Activated naive CD4-positive, alpha-beta T cell treated with anti-CD3 and anti-CD28 coated beads, Interleukin-2, amount 50 U/mL, for 72 hours (primary cell): ENCODE measurements around the gene SDHA. TPM values are rescaled to one million over a fixed set of nuclear protein-coding genes. Genes with fewer than 3 reads are reported as not detected.
A peak's percentile ranks its signal among the peaks of the same experiment; 100 is the strongest.
"Not testable (repeated sequence)": the region's sequence is repeated elsewhere in the genome, so short reads cannot be mapped to it uniquely, and the experiment has no call there.

Source experiments
- ATAC-seq, 2 donors: fragments of 150-1000 bp; cut with Tn5 transposase; 2 replicates each; pipeline ENCODE4 v1.10.0; 2021; ENCODE audit warnings: mild to moderate bottlenecking in 2 of 2, moderate library complexity in 2 of 2
- DNase-seq, 2 donors: peaks; one replicate each; pipeline ENCODE4 v3.0.0; 2021 to 2022; ENCODE audit warnings: low spot score in 2 of 2
- H3K27ac Mint-ChIP-seq, 2 donors: one replicate each; pipeline ENCODE4 v1.8.0; 2022; ENCODE audit warnings: mild to moderate bottlenecking in 2 of 2, mixed read lengths in 2 of 2
- H3K36me3 Mint-ChIP-seq, 2 donors: one replicate each; pipeline ENCODE4 v1.8.0; 2022; ENCODE audit warnings: mixed read lengths in 2 of 2
- H3K9me3 Mint-ChIP-seq, 2 donors: one replicate each; pipeline ENCODE4 v1.8.0; 2022; ENCODE audit warnings: mixed read lengths in 2 of 2
- total RNA-seq, 2 donors: library from RNA; stranded (reverse); gene quantifications; one replicate each; pipeline ENCODE4 v1.2.3, GENCODE V29; 2022

The SDHA gene
- total RNA-seq, 2 donors from 2014 or later: 156 to 198 TPM

DNA sequence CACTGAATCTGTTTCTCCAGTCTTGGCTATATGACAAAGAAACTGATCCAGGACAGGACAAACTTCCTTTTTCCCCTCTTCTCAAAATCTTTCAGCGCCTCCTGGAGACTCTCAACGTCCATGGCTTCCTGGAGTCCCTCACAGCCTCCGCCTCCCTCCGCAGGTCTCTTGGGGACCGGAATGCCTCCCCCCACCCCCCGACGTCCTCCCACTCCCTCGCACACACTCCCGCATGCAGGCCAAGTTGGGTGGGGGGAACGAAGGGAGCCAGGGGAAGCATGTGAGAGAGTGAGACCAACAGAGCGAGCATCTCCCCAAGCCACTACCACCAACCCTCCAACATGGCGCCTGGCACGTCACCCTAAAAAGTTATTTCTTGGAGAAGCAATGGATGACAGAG, 72.1 kb downstream of the SDHA start:
- peaks cover 31 to 34% of the 10 kb centered on the region in 2 donors for H3K36me3 Mint-ChIP-seq
- not testable (repeated sequence) for H3K27ac Mint-ChIP-seq, H3K9me3 Mint-ChIP-seq, DNase-seq, ATAC-seq

DNA sequence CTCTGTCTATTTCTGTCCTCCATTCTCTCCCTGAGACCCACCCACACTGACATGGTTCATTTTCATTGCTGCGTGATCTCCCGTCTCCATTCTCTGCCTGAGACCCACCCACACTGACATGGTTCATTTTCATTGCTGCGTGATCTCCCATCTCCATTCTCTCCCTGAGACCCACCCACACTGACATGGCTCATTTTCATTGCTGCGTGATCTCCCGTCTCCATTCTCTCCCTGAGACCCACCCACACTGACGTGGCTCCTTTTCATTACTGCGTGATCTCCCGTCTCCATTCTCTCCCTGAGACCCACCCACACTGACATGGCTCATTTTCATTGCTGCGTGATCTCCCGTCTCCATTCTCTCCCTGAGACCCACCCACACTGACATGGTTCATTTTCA, 73.2 kb downstream of the SDHA start:
- H3K27ac Mint-ChIP-seq: peak overlapping the region; percentile 25
- H3K36me3 Mint-ChIP-seq: peaks cover 19 to 22% of the 10 kb centered on the region in 2 donors
- not testable (repeated sequence) for H3K9me3 Mint-ChIP-seq, DNase-seq, ATAC-seq

- ATAC-seq, H3K9me3 Mint-ChIP-seq, H3K27ac Mint-ChIP-seq, DNase-seq: not testable (repeated sequence)
- H3K36me3 Mint-ChIP-seq: peaks cover 15 to 17% of the 10 kb centered on the region in 2 donors
These were observed 76.7 kb downstream of the SDHA start for GRCh38 chr5:294788-295187.

DNA sequence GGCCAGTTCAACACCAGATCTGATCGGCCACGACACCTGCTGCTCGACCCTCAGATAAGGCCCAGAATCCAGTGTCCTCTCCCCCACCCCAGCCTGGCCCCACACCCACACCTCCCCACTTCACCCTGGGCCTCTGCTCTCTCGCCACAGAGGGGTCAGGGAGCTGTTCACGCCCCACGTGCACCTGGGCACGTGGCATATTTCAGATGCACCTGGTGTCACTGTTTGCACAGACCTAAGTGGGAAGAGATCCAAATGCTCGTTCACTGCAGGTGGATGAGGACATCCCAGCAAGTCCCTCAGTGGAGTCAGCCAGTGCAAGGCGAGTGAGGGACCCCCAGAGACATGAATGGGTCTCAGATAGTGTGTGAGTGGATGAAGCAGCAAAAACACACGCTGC, 78.1 kb downstream of the SDHA start:
- H3K27ac Mint-ChIP-seq: not testable (repeated sequence)

GRCh38 chr5:296954-297353, 78.8 kb downstream of the SDHA start:
- Mint-ChIP-seq H3K27ac (peak overlapping the region in 1 of 2 donors; percentile 32), H3K36me3 (peaks cover 5 to 11% of the 10 kb centered on the region in 2 donors)
- ATAC-seq: peak; percentile 83 to 86
- DNase-seq, H3K9me3 Mint-ChIP-seq: not testable (repeated sequence)

More for the DNA sequence above, 78.1 kb downstream of the SDHA start:
- not testable (repeated sequence) for H3K9me3 Mint-ChIP-seq, ATAC-seq, DNase-seq
- peaks cover 11 to 12% of the 10 kb centered on the region in 2 donors for H3K36me3 Mint-ChIP-seq

- not testable (repeated sequence) for H3K36me3 Mint-ChIP-seq, H3K9me3 Mint-ChIP-seq, DNase-seq
- peak; percentile 3 to 9 for ATAC-seq
- H3K27ac Mint-ChIP-seq: peak overlapping the region; percentile 32 to 60
These were observed 79.3 kb downstream of the SDHA start for GRCh38 chr5:297448-297847.

- DNase-seq, H3K27ac Mint-ChIP-seq, ATAC-seq, H3K36me3 Mint-ChIP-seq, H3K9me3 Mint-ChIP-seq: not testable (repeated sequence)
These were observed 80.0 kb downstream of the SDHA start for GRCh38 chr5:297991-298736.

DNA sequence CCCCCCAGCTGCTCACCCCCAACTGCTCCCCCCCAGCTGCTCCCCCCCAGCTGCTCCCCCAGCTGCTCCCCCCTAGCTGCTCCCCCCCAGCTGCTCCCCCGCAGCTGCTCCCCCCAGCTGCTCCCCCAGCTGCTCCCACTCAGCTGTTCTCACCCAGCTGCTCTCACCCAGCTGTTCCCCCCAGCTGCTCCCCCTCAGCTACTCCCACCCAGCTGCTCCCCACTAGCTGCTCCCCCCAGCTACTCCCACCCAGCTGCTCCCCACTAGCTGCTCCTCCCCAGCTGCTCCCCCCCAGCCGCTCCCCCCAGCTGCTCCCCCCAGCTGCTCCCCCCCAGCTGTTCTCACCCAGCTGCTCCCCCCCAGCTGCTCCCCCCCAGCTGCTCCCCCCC, 80.6 kb downstream of the SDHA start:
- ATAC-seq (no peak), DNase-seq (no peak)
- H3K27ac Mint-ChIP-seq: no peak overlapping the region
- no peaks in the 10 kb centered on the region for H3K36me3 Mint-ChIP-seq
- no peaks in the 10 kb centered on the region for H3K9me3 Mint-ChIP-seq

GRCh38 chr5:299921-300320, 81.8 kb downstream of the SDHA start:
- not testable (repeated sequence) for H3K9me3 Mint-ChIP-seq, ATAC-seq

GRCh38 chr5:300691-301435, 82.7 kb downstream of the SDHA start:
- H3K36me3 Mint-ChIP-seq, ATAC-seq, DNase-seq, H3K9me3 Mint-ChIP-seq, H3K27ac Mint-ChIP-seq: not testable (repeated sequence)

More at GRCh38 chr5:299921-300320, 81.8 kb downstream of the SDHA start:
- H3K27ac Mint-ChIP-seq, H3K36me3 Mint-ChIP-seq, DNase-seq: not testable (repeated sequence)

GRCh38 chr5:302416-302815, 84.3 kb downstream of the SDHA start:
- H3K27ac Mint-ChIP-seq, ATAC-seq, DNase-seq, H3K9me3 Mint-ChIP-seq, H3K36me3 Mint-ChIP-seq: not testable (repeated sequence)

DNA sequence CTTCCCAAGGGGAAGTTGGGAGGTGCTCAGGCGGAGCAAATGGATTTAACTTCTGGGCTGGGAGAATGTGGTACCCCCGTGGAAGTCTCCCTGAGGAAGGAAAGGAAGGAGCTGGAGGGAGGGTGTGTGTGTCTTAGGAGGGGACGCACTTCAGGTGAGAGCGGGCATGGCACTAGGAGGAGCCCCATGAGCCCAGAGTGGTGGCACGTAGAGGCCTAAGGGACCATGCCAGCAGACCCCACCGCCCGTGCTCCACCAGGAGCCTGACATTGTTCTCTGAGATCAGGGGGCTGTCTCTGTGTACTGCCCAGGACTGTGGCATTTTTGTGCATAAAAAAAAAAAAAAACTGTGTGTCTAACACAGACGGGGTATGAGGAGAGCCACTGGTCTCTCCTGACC, 84.8 kb downstream of the SDHA start:
- H3K27ac Mint-ChIP-seq: no peak overlapping the region
- no peaks in the 10 kb centered on the region for H3K9me3 Mint-ChIP-seq
- DNase-seq (no peak), ATAC-seq (no peak)
- no peaks in the 10 kb centered on the region for H3K36me3 Mint-ChIP-seq

DNA sequence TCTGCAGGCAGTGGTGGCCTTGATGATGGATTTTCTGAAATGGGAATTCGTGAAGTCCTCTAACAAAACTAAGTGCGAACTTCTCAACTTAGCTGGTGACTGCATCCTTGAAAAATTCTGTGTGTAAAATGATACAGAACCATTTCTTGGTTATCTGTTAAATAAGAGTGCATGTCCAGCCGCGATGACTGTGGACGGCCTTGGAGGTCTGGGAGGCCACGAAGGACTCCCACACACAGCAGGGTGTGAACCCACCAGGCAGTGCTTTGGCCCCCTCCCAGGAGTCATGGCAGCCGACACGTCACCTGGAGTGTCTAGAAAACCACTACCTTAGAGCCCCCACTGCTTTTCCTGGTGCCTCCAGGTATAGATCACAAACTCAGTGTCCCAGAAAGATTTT, 85.6 kb downstream of the SDHA start:
- not testable (repeated sequence) for H3K27ac Mint-ChIP-seq, DNase-seq, ATAC-seq

GRCh38 chr5:305050-305449, 86.9 kb downstream of the SDHA start:
- Mint-ChIP-seq H3K9me3 (no peaks in the 10 kb centered on the region), H3K36me3 (no peaks in the 10 kb centered on the region), H3K27ac (no peak overlapping the region)
- DNase-seq (peak in 1 of 2 donors; percentile 34), ATAC-seq (no peak)

More for the DNA sequence above, 85.6 kb downstream of the SDHA start:
- not testable (repeated sequence) for H3K9me3 Mint-ChIP-seq, H3K36me3 Mint-ChIP-seq

- H3K27ac Mint-ChIP-seq: no peak overlapping the region
- peak in 1 of 2 donors; percentile 30 for DNase-seq
- no peaks in the 10 kb centered on the region for H3K9me3 Mint-ChIP-seq
- H3K36me3 Mint-ChIP-seq: no peaks in the 10 kb centered on the region
- no peak for ATAC-seq
These were observed 87.3 kb downstream of the SDHA start for GRCh38 chr5:305459-305858.

DNA sequence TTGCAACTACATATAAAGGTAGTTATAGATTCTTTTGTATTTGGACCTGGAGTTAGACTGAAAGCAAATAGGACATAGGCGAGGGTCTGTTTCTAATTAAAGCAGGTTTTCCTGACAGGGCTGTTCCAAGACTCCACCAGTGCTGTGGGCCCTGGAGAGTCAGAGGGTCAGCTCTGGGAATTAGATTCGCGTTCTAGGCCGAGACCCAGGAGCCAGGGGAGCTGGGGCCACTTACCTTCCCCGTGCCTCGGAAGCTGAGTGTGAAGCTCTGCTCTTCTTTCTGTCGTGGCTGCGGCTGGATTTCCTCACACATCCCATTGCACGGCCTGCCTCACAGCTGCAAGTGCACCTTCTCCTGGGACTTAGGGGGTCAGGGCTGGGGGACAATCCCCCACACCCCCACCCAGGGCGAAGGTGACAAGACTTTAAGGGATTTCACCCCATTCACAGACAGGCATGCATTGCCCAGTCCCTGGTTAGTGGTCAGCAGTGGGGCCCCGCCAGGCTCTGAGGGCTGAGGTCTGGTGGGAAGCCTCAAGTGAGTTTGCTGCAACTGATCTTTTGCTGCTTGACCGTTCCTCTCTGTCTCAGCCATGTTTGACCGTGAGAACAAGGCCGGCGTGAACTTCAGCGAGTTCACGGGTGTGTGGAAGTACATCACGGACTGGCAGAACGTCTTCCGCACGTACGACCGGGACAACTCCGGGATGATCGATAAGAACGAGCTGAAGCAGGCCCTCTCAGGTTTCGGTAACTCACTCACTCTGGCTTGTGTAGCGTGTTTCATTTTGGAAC, 88.1 kb downstream of the SDHA start:
- ATAC-seq (no peak), DNase-seq (peak in 1 of 2 donors; percentile 33)
- H3K27ac Mint-ChIP-seq: no peak overlapping the region
- no peaks in the 10 kb centered on the region for H3K36me3 Mint-ChIP-seq
- H3K9me3 Mint-ChIP-seq: no peaks in the 10 kb centered on the region
